Fibroblast of pulmonary artery (primary cell): ENCODE data around the gene ARID1B.
A peak's percentile ranks its signal among the peaks of the same experiment; 100 is the strongest.

Experiments
- DNase-seq: peaks from one replicate; pipeline ENCODE4 v3.0.0-alpha.2; 2010; ENCODE audit warnings: low read depth
- H3K4me3 ChIP-seq: replicated peaks from 2 replicates; pipeline ENCODE4 v1.5.1; 2011; ENCODE audit warnings: low read depth, mild to moderate bottlenecking, control low read depth, low read length, moderate library complexity
- TF ChIP-seq, protein P1 (sequence below): IDR thresholded peaks from 2 replicates; pipeline ENCODE4 v1.5.1; 2011; ENCODE audit warnings: mild to moderate bottlenecking, control low read depth, low read length, inconsistent platforms; ENCODE audit errors: missing control alignments

ARID1B gene

GRCh38 chr6:157217198-157217893, 440.2 kb downstream of the ARID1B start:
- no peak overlapping the region for H3K4me3 ChIP-seq
- TF ChIP-seq, protein P1, sequence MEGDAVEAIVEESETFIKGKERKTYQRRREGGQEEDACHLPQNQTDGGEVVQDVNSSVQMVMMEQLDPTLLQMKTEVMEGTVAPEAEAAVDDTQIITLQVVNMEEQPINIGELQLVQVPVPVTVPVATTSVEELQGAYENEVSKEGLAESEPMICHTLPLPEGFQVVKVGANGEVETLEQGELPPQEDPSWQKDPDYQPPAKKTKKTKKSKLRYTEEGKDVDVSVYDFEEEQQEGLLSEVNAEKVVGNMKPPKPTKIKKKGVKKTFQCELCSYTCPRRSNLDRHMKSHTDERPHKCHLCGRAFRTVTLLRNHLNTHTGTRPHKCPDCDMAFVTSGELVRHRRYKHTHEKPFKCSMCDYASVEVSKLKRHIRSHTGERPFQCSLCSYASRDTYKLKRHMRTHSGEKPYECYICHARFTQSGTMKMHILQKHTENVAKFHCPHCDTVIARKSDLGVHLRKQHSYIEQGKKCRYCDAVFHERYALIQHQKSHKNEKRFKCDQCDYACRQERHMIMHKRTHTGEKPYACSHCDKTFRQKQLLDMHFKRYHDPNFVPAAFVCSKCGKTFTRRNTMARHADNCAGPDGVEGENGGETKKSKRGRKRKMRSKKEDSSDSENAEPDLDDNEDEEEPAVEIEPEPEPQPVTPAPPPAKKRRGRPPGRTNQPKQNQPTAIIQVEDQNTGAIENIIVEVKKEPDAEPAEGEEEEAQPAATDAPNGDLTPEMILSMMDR, result no peak
- no peak for DNase-seq

DNA sequence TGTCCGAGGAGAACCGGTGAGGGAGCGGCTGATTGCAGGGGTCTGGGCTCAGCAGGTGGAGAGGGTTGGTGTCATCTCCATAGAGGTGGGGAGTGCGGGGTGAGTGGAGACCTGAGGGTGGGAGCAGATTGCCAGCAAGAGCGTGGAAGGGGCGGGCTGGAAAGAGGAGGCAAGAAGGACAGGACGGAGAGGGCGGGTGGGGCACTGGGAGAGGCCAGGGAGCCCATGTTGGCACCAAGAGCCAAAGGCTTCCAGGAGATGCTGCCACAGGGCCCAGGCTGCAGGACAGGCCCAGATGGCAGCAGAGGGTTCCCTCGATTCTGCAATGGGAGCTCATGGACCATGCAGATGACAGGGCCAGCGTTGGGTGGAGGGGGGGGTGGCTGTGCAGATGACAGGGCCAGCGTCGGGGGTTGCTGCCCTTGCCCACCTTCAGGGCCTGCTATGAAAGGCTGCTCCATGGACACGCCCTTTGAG, 440.8 kb downstream of the ARID1B start:
- DNase-seq, result no peak
- TF ChIP-seq, protein P1, result no peak
- H3K4me3 ChIP-seq, result no peak overlapping the region

DNA sequence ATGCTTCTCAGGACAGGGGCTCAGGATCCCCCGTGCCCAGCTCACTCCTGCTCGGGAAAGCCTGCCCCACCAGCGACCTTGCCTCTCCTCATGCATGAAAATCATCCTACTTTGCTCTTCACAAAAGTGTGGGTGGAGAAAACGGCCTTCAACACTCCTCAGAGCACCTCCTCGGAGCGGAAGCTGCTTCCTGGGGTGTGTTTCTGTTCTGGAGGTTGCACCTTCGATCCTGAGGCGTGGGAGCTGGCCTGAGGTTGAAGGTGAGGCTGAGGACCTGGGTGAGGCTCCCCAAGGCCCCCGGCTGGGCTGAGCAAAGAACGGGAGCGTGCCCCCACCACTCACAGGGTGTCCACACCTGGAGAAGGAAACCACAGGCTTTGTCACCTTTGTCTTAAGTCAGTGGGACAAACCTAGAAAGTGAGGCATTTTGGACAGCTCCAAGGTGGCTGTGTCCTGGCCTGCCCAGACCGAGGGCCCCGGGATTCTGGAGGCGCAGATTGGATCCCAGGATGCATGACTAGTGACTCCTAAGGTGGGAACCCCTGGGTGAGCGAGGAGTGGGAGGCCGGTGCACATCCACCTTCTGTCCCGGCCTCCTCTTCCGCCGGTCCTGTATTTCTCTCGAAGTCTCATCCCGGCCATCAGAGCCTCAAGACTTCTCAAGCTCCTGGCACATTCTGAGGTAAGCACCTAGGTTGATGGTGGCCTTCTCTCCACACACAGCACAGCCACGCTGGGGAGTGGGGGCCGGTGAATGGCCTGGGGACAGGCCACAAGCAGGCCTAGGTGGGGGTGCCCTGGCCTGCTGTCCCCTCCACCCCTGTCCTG, 441.4 kb downstream of the ARID1B start:
- TF ChIP-seq, protein P1, result no peak
- no peak for DNase-seq
- H3K4me3 ChIP-seq, result no peak overlapping the region

DNA sequence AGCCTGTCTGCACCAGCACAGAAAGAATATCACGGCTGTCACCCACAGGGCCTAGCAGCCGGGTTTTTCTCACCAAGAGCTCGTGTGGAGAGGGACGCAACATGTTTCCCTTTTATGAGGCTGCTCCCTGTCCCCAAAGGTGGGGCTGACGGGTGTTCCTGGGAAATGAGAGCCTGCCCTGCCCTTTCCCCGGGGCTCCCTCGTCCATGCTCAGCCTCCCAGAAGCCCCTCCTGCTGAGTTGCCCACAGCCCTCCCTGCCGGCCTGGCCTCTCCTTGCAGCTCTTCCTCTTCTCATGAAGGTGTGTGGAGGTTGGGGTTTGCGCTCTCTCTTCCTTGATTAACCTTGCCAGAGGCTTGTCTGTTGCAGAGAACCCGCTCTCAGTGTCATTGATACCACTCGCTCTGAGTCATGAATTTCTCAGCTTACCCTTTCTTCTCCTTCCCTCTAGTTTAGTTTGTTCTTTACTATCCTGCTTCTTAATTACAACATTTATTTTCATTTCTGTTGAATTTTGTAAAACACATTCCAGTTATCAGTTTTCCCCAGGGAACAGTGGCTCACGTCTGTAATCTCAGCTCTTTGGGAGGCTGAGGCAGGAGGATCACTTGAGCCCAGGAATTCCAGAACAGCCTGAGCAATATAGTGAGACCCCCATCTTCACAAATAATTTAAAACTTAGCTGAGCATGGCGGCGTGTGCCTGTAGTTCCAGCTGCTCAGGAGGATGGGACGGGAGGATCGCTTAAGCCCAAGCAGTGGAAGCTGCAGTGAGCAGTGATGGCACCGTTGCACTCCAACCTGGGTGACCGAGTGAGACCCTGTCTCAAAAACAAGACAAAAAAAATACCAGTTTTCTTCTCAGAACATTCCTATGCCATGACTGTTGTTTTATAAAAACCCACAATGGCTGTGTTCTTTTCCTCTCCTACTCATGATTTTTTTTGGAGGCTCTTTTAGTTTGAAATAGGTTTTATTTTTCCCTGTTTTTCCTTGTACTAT, 442.3 kb downstream of the ARID1B start:
- TF ChIP-seq, protein P1, result no peak
- H3K4me3 ChIP-seq, result no peak overlapping the region
- DNase-seq, result peak; percentile 43

- peak overlapping the region; percentile 54 for H3K4me3 ChIP-seq
- TF ChIP-seq, protein P1, result no peak
- no peak for DNase-seq
Observed at GRCh38 chr6:157220485-157220884, 443.3 kb downstream of the ARID1B start.

DNA sequence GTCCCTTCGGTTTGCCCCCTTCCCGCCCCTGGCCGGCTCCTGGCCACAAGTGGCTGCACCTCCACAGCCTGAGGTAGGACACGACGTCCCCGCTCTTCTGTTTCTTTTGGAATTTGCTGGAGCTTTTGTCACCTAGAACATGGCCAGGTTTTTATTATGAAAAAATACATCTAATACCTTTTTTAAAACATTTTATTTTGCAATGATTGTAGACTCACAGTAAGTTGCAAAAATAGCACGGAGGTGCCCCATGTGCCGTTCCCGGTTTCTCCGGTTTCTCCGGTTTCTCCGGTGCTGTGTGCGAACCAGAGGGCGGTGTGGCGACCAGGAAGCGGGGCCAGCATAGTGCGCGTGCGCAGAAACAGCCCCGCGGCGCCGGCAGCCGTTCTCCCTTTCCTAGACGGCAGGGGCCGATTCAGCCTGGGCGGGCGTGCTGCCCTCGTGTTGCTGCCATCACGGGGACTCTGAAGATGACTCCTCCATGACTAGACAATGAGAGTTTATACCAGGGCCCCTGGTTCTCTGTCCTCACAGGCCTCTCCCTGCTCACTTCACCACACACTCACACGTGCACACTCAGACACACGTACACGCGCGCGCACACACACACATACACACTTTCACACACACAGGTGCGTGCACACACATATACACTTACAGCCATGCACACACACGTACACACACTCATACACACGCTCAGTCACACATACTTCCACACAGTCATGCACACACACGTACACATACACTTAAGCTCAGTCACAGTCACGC, 444.1 kb downstream of the ARID1B start:
- TF ChIP-seq, protein P1, result peak; percentile 15
- H3K4me3 ChIP-seq, result peak overlapping the region; percentile 54
- peak; percentile 71 for DNase-seq
